ENCODE results near the gene SSBP1. TPM values are rescaled to one million over a fixed set of nuclear protein-coding genes. Genes with fewer than 3 reads are reported as not detected.

Gene SSBP1
- total RNA-seq, 1 experiment from 2014 or later: 245 TPM

DNA sequence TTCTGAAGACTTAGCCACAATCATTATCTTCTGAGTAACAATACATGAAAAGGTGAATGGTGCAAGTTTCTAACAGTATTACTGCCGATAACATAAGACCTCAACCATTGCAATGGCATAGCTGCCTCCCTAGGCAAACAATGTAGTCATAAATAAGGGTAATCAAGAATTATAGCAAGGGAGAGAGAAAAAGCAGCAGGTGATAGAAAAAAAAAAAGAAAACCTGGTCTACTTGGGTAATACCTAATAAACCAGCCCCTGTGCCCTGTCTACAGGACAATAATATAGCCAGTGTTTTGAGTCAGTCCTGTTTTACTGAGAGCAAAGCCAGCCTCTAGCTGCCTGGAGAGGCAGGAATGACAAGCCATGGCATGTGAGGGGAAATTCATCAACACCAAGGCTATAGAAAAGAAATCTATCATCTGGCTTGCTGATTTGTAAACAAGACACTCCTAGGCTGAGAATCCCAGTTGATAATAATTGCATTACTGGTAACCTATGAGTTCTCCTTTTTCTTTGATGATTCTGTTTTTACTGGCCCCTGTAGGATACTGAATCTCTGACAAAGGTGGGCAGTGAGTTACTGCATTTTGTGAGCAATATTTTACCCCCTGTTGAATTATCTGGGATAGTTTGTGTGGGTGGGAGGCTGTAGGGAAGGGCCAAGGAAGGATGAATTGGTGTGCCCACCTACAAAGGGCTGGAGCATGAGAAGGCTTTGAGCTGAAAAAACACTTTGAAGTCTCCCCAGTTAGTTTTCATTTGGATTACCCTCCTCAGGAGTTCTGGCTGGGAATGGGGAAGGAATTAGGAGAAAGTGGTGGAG is 31.7 kb upstream of the SSBP1 start (continued):
- TF ChIP-seq SMAD3 (CRISPR knock-in tag; IDR thresholded peaks at IDR 0.05; ENCODE audit: borderline replicate concordance): no peak
- no peak for TF ChIP-seq FOXP1 (CRISPR knock-in tag; IDR thresholded peaks at IDR 0.05; ENCODE audit: borderline replicate concordance)
- no peak for TF ChIP-seq EMX1 (CRISPR knock-in tag; IDR thresholded peaks at IDR 0.05)
- TF ChIP-seq, protein P1, sequence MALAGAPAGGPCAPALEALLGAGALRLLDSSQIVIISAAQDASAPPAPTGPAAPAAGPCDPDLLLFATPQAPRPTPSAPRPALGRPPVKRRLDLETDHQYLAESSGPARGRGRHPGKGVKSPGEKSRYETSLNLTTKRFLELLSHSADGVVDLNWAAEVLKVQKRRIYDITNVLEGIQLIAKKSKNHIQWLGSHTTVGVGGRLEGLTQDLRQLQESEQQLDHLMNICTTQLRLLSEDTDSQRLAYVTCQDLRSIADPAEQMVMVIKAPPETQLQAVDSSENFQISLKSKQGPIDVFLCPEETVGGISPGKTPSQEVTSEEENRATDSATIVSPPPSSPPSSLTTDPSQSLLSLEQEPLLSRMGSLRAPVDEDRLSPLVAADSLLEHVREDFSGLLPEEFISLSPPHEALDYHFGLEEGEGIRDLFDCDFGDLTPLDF (CRISPR knock-in tag; IDR thresholded peaks at IDR 0.05): no peak
- TF ChIP-seq, protein P2, sequence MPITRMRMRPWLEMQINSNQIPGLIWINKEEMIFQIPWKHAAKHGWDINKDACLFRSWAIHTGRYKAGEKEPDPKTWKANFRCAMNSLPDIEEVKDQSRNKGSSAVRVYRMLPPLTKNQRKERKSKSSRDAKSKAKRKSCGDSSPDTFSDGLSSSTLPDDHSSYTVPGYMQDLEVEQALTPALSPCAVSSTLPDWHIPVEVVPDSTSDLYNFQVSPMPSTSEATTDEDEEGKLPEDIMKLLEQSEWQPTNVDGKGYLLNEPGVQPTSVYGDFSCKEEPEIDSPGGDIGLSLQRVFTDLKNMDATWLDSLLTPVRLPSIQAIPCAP (CRISPR knock-in tag; IDR thresholded peaks at IDR 0.05): no peak
- TF ChIP-seq, protein P3, sequence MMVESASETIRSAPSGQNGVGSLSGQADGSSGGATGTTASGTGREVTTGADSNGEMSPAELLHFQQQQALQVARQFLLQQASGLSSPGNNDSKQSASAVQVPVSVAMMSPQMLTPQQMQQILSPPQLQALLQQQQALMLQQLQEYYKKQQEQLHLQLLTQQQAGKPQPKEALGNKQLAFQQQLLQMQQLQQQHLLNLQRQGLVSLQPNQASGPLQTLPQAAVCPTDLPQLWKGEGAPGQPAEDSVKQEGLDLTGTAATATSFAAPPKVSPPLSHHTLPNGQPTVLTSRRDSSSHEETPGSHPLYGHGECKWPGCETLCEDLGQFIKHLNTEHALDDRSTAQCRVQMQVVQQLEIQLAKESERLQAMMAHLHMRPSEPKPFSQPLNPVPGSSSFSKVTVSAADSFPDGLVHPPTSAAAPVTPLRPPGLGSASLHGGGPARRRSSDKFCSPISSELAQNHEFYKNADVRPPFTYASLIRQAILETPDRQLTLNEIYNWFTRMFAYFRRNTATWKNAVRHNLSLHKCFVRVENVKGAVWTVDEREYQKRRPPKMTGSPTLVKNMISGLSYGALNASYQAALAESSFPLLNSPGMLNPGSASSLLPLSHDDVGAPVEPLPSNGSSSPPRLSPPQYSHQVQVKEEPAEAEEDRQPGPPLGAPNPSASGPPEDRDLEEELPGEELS (CRISPR knock-in tag; IDR thresholded peaks at IDR 0.05): no peak
- TF ChIP-seq GTF2I (CRISPR knock-in tag; conservative IDR thresholded peaks at IDR 0.05): no peak
- no peak for TF ChIP-seq ZNF416 (CRISPR knock-in tag; IDR thresholded peaks at IDR 0.05)
- TF ChIP-seq, protein P4, sequence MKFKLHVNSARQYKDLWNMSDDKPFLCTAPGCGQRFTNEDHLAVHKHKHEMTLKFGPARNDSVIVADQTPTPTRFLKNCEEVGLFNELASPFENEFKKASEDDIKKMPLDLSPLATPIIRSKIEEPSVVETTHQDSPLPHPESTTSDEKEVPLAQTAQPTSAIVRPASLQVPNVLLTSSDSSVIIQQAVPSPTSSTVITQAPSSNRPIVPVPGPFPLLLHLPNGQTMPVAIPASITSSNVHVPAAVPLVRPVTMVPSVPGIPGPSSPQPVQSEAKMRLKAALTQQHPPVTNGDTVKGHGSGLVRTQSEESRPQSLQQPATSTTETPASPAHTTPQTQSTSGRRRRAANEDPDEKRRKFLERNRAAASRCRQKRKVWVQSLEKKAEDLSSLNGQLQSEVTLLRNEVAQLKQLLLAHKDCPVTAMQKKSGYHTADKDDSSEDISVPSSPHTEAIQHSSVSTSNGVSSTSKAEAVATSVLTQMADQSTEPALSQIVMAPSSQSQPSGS (CRISPR knock-in tag; IDR thresholded peaks at IDR 0.05; ENCODE audit: borderline replicate concordance, low read depth): no peak
- TF ChIP-seq ZNF317 (CRISPR knock-in tag; IDR thresholded peaks at IDR 0.05; ENCODE audit: borderline replicate concordance, low read depth): no peak
- no peak for TF ChIP-seq PRRX2 (CRISPR knock-in tag; IDR thresholded peaks at IDR 0.05)
- TF ChIP-seq ZNF671 (CRISPR knock-in tag; IDR thresholded peaks at IDR 0.05): no peak

DNA sequence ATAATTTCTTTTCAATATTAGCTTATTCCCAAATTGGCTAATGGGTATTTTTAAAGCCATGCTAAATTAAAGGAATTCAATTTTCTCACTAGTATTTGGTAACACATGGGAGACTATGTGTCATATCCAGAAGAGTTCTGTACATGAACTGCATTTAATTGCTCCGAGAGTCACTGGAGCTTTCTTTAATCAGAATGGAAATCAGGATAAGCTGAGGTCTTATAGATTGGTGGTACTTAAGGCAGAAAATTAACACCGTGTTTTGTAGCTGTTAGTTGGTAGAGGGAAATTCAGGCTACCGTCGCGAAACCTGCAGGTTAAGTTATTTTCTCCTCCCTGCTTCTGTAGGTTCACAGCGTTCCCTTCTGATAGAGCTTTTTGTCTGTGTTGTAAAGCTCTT is 29.8 kb upstream of the SSBP1 start, which contains the start of gene WEE2:
TSS of gene WEE2 (plus strand) at position 3 of the 400 bp plus-strand sequence. CDS start 406 bp downstream, outside the sequence.
- POLR2A ChIA-PET: no interaction called here
- H3K27me3 Mint-ChIP-seq (ENCODE audit: low read depth): peaks cover 7% of the 10 kb centered on the region
- peaks cover 38% of the 10 kb centered on the region for H3K4me1 Mint-ChIP-seq
- no peak within 1 kb of the TSS for H3K4me3 Mint-ChIP-seq
- DNase-seq (ENCODE audit: low spot score): no peak
- no peaks in the 10 kb centered on the region for H3K36me3 Mint-ChIP-seq
- CTCF ChIA-PET: interaction anchor here (1.0 to 2.3 kb wide), 2 partner anchors 30 to 54 kb away, joined by 3 to 6 read pairs; partner anchors contain the start of gene SSBP1
- no peaks in the 10 kb centered on the region for H3K9me3 Mint-ChIP-seq
- ATAC-seq: no peak
- H3K27ac Mint-ChIP-seq: no peak within 1 kb of the TSS
- no peak for TF ChIP-seq KAT7 (CRISPR knock-in tag; IDR thresholded peaks at IDR 0.05; ENCODE audit: borderline replicate concordance)
- TF ChIP-seq IRF2 (CRISPR knock-in tag; IDR thresholded peaks at IDR 0.05; ENCODE audit: borderline replicate concordance, low read depth): no peak
- TF ChIP-seq CBFB (CRISPR knock-in tag; IDR thresholded peaks at IDR 0.05; ENCODE audit: low read depth): no peak
- no peak for TF ChIP-seq SMAD3 (CRISPR knock-in tag; IDR thresholded peaks at IDR 0.05; ENCODE audit: borderline replicate concordance)
- no peak for TF ChIP-seq ESRRA (CRISPR knock-in tag; IDR thresholded peaks at IDR 0.05; ENCODE audit: borderline replicate concordance)
- TF ChIP-seq NR3C1 (CRISPR knock-in tag; conservative IDR thresholded peaks at IDR 0.05; ENCODE audit: low read depth): no peak
- no peak for TF ChIP-seq OVOL2 (CRISPR knock-in tag; IDR thresholded peaks at IDR 0.05; ENCODE audit: borderline replicate concordance)
- TF ChIP-seq ZNF396 (CRISPR knock-in tag; IDR thresholded peaks at IDR 0.05; ENCODE audit: borderline replicate concordance): no peak
- TF ChIP-seq, protein P4 (CRISPR knock-in tag; IDR thresholded peaks at IDR 0.05; ENCODE audit: borderline replicate concordance, low read depth): no peak
- TF ChIP-seq, protein P5, sequence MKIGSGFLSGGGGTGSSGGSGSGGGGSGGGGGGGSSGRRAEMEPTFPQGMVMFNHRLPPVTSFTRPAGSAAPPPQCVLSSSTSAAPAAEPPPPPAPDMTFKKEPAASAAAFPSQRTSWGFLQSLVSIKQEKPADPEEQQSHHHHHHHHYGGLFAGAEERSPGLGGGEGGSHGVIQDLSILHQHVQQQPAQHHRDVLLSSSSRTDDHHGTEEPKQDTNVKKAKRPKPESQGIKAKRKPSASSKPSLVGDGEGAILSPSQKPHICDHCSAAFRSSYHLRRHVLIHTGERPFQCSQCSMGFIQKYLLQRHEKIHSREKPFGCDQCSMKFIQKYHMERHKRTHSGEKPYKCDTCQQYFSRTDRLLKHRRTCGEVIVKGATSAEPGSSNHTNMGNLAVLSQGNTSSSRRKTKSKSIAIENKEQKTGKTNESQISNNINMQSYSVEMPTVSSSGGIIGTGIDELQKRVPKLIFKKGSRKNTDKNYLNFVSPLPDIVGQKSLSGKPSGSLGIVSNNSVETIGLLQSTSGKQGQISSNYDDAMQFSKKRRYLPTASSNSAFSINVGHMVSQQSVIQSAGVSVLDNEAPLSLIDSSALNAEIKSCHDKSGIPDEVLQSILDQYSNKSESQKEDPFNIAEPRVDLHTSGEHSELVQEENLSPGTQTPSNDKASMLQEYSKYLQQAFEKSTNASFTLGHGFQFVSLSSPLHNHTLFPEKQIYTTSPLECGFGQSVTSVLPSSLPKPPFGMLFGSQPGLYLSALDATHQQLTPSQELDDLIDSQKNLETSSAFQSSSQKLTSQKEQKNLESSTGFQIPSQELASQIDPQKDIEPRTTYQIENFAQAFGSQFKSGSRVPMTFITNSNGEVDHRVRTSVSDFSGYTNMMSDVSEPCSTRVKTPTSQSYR (CRISPR knock-in tag; IDR thresholded peaks at IDR 0.05): no peak
- TF ChIP-seq, protein P6, sequence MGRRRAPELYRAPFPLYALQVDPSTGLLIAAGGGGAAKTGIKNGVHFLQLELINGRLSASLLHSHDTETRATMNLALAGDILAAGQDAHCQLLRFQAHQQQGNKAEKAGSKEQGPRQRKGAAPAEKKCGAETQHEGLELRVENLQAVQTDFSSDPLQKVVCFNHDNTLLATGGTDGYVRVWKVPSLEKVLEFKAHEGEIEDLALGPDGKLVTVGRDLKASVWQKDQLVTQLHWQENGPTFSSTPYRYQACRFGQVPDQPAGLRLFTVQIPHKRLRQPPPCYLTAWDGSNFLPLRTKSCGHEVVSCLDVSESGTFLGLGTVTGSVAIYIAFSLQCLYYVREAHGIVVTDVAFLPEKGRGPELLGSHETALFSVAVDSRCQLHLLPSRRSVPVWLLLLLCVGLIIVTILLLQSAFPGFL (CRISPR knock-in tag; IDR thresholded peaks at IDR 0.05; ENCODE audit: borderline replicate concordance): no peak
- no peak for TF ChIP-seq RELA (CRISPR knock-in tag; IDR thresholded peaks at IDR 0.05; ENCODE audit: borderline replicate concordance)
- TF ChIP-seq GTF2I (CRISPR knock-in tag; conservative IDR thresholded peaks at IDR 0.05): no peak
- no peak for TF ChIP-seq MYBL2 (CRISPR knock-in tag; IDR thresholded peaks at IDR 0.05)
- no peak for TF ChIP-seq EMX1 (CRISPR knock-in tag; IDR thresholded peaks at IDR 0.05)
- TF ChIP-seq ATF1 (CRISPR knock-in tag; IDR thresholded peaks at IDR 0.05): no peak

Data from WTC11 (cell line).